GM23248 (cell line): Measurements from ENCODE around the gene TXNRD2. TPM values are rescaled to one million over a fixed set of nuclear protein-coding genes. Genes with fewer than 3 reads are reported as not detected.
"Not testable (repeated sequence)": the region's sequence is repeated elsewhere in the genome, so short reads cannot be mapped to it uniquely, and the experiment has no call there.

Experiments used
- DNase-seq: peaks from one replicate; pipeline ENCODE4 v3.0.0-alpha.2; 2015
- H2AFZ ChIP-seq: fragments of 200-600 bp; sonication (generic); 2 replicates; pipeline ENCODE4 v1.6.1; 2016; ENCODE audit warnings: antibody characterized with exemption
- H3F3A ChIP-seq: fragments of 200-600 bp; sonication (generic); 2 replicates; pipeline ENCODE4 v1.6.1; 2016; ENCODE audit warnings: mild to moderate bottlenecking, antibody characterized with exemption, mixed run types; ENCODE audit not compliant: insufficient read depth
- H3K27ac ChIP-seq: fragments of 200-600 bp; sonication (generic); 2 replicates; pipeline ENCODE4 v1.5.1; 2016; ENCODE audit warnings: mild to moderate bottlenecking
- H3K27me3 ChIP-seq: fragments of 200-600 bp; sonication (generic); replicated peaks from 2 replicates; pipeline ENCODE4 v1.6.1; 2016; ENCODE audit warnings: mild to moderate bottlenecking; ENCODE audit not compliant: insufficient read depth
- H3K36me3 ChIP-seq: fragments of 200-600 bp; sonication (generic); 2 replicates; pipeline ENCODE4 v1.6.1; 2016; ENCODE audit warnings: low read depth, mild to moderate bottlenecking
- H3K4me1 ChIP-seq: fragments of 200-600 bp; sonication (generic); 2 replicates; pipeline ENCODE4 v1.6.1; 2016; ENCODE audit warnings: mild to moderate bottlenecking; ENCODE audit not compliant: insufficient read depth
- H3K4me2 ChIP-seq: fragments of 200-600 bp; sonication (generic); one replicate; pipeline ENCODE4 v1.6.1; 2016; ENCODE audit warnings: mild to moderate bottlenecking; ENCODE audit not compliant: unreplicated experiment
- H3K4me3 ChIP-seq: fragments of 200-600 bp; sonication (generic); 2 replicates; pipeline ENCODE4 v1.5.1; 2016; ENCODE audit warnings: mild to moderate bottlenecking
- H3K79me2 ChIP-seq: fragments of 200-600 bp; sonication (generic); 2 replicates; pipeline ENCODE4 v1.6.1; 2016; ENCODE audit warnings: mild to moderate bottlenecking; ENCODE audit not compliant: insufficient read depth
- H3K9ac ChIP-seq: fragments of 200-600 bp; sonication (generic); 2 replicates; pipeline ENCODE4 v1.6.1; 2016; ENCODE audit warnings: mild to moderate bottlenecking
- H3K9me2 ChIP-seq: fragments of 200-600 bp; sonication (generic); 2 replicates; pipeline ENCODE4 v1.6.1; 2016; ENCODE audit warnings: mixed run types, mild to moderate bottlenecking, moderate library complexity; ENCODE audit not compliant: insufficient read depth
- H3K9me3 ChIP-seq: fragments of 200-600 bp; sonication (generic); one replicate; pipeline ENCODE4 v1.6.1; 2017; ENCODE audit warnings: low read depth
- H4K20me1 ChIP-seq: fragments of 200-600 bp; sonication (generic); 2 replicates; pipeline ENCODE4 v1.6.0; 2016; ENCODE audit not compliant: insufficient read depth
- EZH2 ChIP-seq: fragments of 200-600 bp; sonication (generic); IDR thresholded peaks from 2 replicates; pipeline ENCODE4 v1.6.1; 2018; ENCODE audit warnings: antibody characterized with exemption, mild to moderate bottlenecking; ENCODE audit not compliant: insufficient read depth, poor library complexity, severe bottlenecking
- EZH2phosphoT487 ChIP-seq: fragments of 200-600 bp; sonication (generic); IDR thresholded peaks from 2 replicates; pipeline ENCODE4 v1.6.1; 2018; ENCODE audit warnings: antibody characterized with exemption, moderate library complexity, mild to moderate bottlenecking, low read depth; ENCODE audit not compliant: insufficient read depth
- WGBS, 2 experiments: methylation state at CpG; one replicate each; pipeline ENCODE4 v1.1.6; 2015 to 2017; ENCODE audit warnings: low lambda C conversion rate in 2 of 2, low coverage in 1 of 2; ENCODE audit errors: missing lambda C conversion rate in 2 of 2; 5-methylcytosine and 5-hydroxymethylcytosine counted together
- in situ Hi-C: fragments of 300-500 bp; cut with MboI; formaldehyde crosslinking; loops from 2 replicates; pipeline ENCODE4 v1.15.0; 2020
- polyA plus RNA-seq: library from polyadenylated mRNA; unstranded; fragments of >200 nt; fragmentation: Nextera tagmentation; extraction: Ambion mirVana; gene quantifications from 2 replicates; pipeline ENCODE4 v1.2.1, GENCODE V29; 2016
- total RNA-seq: library from RNA; depleted of rRNA; stranded (reverse); fragments of >200 nt; shearing (Covaris generic); gene quantifications from 2 replicates; pipeline ENCODE4 v1.2.3, GENCODE V29; 2014

TXNRD2 gene
- total and polyA plus RNA-seq, 2 experiments from 2014 or later, result 20.1 to 24.8 TPM

GRCh38 chr22:19837915-19838314 lies 103.7 kb downstream of the TXNRD2 start:
- Histone ChIP-seq H4K20me1 (no peaks in the 10 kb centered on the region), H3K36me3 (no peaks in the 10 kb centered on the region), H3K79me2 (peaks cover 42% of the 10 kb centered on the region), H3K9me3 (no peaks in the 10 kb centered on the region), H3K9ac (no peak overlapping the region), H3K27me3 (no peaks in the 10 kb centered on the region), H3F3A (peaks cover 4% of the 10 kb centered on the region), H3K4me1 (peaks cover 8% of the 10 kb centered on the region), H2AFZ (no peak overlapping the region), H3K4me3 (no peak overlapping the region), H3K9me2 (no peaks in the 10 kb centered on the region), H3K4me2 (no peak overlapping the region), H3K27ac (no peak overlapping the region)
- 92 to 97% methylated on average over 6 of the region's 6 CpGs for WGBS, 2 experiments
- in situ Hi-C loops, result no loop called here
- no peak for DNase-seq
- TF ChIP-seq EZH2, result no peak
- no peak for TF ChIP-seq EZH2phosphoT487

DNA sequence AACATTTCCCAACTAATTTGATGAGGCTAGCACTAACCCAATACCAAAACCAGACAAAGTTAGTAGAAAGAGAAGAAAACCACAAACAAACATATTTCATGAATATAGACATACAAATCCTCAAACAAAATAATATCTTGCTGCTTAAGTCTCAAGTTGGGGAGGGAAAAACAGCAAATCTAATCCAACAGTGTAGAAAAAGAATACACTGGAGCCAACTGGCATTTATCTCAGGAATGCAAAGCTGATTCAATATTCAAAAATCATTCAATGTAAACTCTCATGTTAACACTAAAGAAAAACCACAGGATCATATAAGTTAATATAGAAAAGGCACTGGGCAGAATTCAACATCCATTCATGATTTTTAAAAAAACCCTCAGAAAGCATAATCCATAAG lies 105.1 kb downstream of the TXNRD2 start:
- Histone ChIP-seq H3K4me3 (no peak overlapping the region), H3K9me2 (no peaks in the 10 kb centered on the region), H3K9ac (no peak overlapping the region), H3K4me1 (peaks cover 8% of the 10 kb centered on the region), H3K27ac (no peak overlapping the region), H3K4me2 (no peak overlapping the region), H3K9me3 (no peaks in the 10 kb centered on the region), H3K79me2 (peaks cover 38% of the 10 kb centered on the region), H3F3A (peaks cover 4% of the 10 kb centered on the region), H3K27me3 (no peaks in the 10 kb centered on the region), H4K20me1 (no peaks in the 10 kb centered on the region), H2AFZ (peak overlapping the region; percentile 23; the same call in 1 of the 2 replicates), H3K36me3 (no peaks in the 10 kb centered on the region)
- in situ Hi-C loops, result no loop called here
- no peak for TF ChIP-seq EZH2
- TF ChIP-seq EZH2phosphoT487, result no peak
- DNase-seq, result no peak

DNA sequence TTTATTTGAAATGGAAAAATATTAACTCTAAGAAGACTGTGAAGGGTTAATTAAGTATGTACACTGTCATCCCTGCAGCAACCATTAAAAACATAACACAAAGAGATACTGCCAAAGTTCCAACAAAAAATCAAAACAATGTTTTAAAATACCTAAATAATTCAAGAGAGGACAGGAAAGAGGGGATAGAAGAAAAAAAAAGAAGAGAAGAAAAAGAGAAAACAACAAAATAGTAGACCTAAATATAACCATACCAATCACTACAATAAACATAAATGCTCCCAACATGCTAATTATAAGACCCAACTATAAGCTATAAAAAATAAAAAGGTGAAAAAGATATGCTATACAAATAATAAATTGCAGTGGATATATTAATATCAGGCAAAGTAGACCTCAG lies 107.0 kb downstream of the TXNRD2 start:
- no peak overlapping the region for H3K27ac ChIP-seq
- H3K9me2 ChIP-seq, result no peaks in the 10 kb centered on the region
- no peaks in the 10 kb centered on the region for H3K36me3 ChIP-seq
- peaks cover 8% of the 10 kb centered on the region for H3K4me1 ChIP-seq
- in situ Hi-C loops, result no loop called here
- H3K9me3 ChIP-seq, result no peaks in the 10 kb centered on the region
- H3K4me3 ChIP-seq, result no peak overlapping the region
- H3K4me2 ChIP-seq, result no peak overlapping the region
- no peaks in the 10 kb centered on the region for H4K20me1 ChIP-seq
- peaks cover 33% of the 10 kb centered on the region for H3K79me2 ChIP-seq
- peaks cover 4% of the 10 kb centered on the region for H3F3A ChIP-seq
- DNase-seq, result no peak
- no peak overlapping the region for H3K9ac ChIP-seq
- TF ChIP-seq EZH2phosphoT487 (no peak), EZH2 (no peak)
- H3K27me3 ChIP-seq, result no peaks in the 10 kb centered on the region
- no peak overlapping the region for H2AFZ ChIP-seq

GRCh38 chr22:19833327-19833726 lies 108.3 kb downstream of the TXNRD2 start:
- H3K36me3 ChIP-seq, H3K9ac ChIP-seq, H3K9me3 ChIP-seq, H3K4me2 ChIP-seq, H3K4me1 ChIP-seq, H3K4me3 ChIP-seq, DNase-seq, H2AFZ ChIP-seq, H3K27me3 ChIP-seq, in situ Hi-C loops, H3K27ac ChIP-seq, H3K9me2 ChIP-seq, H3F3A ChIP-seq, H4K20me1 ChIP-seq: not testable (repeated sequence)
- peaks cover 33% of the 10 kb centered on the region for H3K79me2 ChIP-seq
- 87 to 88% methylated on average over 9 of the region's 9 CpGs for WGBS, 2 experiments

DNA sequence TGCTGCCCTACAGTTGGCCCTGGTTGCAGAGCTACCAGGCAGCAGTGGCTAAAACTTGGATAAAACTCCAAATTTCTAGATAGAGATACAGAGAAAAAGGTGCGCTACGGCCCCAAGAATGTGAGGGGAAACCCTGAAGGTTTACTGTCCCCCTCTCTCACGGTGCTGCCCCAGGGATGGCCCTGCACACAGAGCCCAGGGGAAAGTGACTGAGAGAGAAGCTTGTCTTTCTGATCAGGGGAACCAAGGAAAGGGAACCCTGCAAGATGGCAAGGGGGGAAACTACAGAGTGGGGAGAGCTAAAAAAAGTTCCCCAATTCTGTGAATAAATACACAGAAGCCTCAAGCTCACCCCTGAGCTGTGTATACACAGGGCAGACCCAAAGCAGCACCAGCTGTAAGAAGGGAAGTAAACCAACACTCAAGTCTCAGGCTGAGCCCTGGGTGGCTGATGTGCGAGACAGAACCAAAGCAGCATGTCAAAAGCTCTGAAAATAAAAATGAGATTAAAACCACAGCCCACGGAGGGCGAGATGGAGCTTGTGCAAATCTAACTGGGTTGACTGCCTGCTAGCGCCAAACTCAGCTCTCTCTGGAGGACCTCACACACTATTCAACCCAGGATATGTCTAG lies 109.0 kb downstream of the TXNRD2 start:
- no peak overlapping the region for H3K27ac ChIP-seq
- no peaks in the 10 kb centered on the region for H3K27me3 ChIP-seq
- no peaks in the 10 kb centered on the region for H3K9me2 ChIP-seq
- H2AFZ ChIP-seq, result no peak overlapping the region
- H3K9ac ChIP-seq, result no peak overlapping the region
- no peak for DNase-seq
- no peak overlapping the region for H3K4me3 ChIP-seq
- H3K36me3 ChIP-seq, result no peaks in the 10 kb centered on the region
- peaks cover 4% of the 10 kb centered on the region for H3F3A ChIP-seq
- peaks cover 28% of the 10 kb centered on the region for H3K79me2 ChIP-seq
- 87 to 92% methylated on average over 7 of the region's 7 CpGs for WGBS, 2 experiments
- no peak for TF ChIP-seq EZH2
- no peak for TF ChIP-seq EZH2phosphoT487
- in situ Hi-C loops, result no loop called here
- H3K4me1 ChIP-seq, result peaks cover 8% of the 10 kb centered on the region
- H3K4me2 ChIP-seq, result no peak overlapping the region
- no peaks in the 10 kb centered on the region for H3K9me3 ChIP-seq
- no peaks in the 10 kb centered on the region for H4K20me1 ChIP-seq

DNA sequence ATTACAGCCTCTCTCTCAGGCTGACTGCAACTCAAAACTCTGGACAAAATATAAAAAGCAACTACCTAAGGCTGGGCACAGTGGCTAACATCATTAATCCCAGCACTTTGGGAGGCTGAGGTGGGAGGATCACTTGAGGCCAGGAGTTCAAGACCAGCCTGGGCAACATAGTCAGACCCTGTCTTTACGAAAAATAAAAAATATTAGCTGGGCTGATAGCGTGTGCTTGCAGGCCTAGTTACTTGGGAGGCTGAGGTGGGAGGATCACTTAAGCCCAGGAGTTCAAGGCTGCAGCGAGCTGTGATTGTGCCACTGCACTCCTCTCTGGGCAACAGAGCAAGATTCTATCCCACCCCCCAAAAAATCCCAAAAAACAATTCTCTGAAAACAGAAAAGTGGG lies 109.6 kb downstream of the TXNRD2 start:
- H3K4me2 ChIP-seq, DNase-seq, H2AFZ ChIP-seq, H3K9ac ChIP-seq, H3K27me3 ChIP-seq, H3F3A ChIP-seq, H3K4me1 ChIP-seq, in situ Hi-C loops, H3K9me2 ChIP-seq, H3K36me3 ChIP-seq, H4K20me1 ChIP-seq, H3K4me3 ChIP-seq, H3K9me3 ChIP-seq, H3K27ac ChIP-seq: not testable (repeated sequence)
- peaks cover 26% of the 10 kb centered on the region for H3K79me2 ChIP-seq
- 93 to 98% methylated on average over 3 of the region's 3 CpGs for WGBS, 2 experiments
